Stimulated activated CD4-positive, alpha-beta T cell treated with anti-CD3 and anti-CD28 coated beads, TNF-alpha, amount 100 ng/mL, for 1 hour (primary cell): ENCODE data around the gene RTN4.

Experiments used
- DNase-seq, 3 donors: peaks; one replicate each; pipeline ENCODE4 v3.0.0-alpha.2; 2020; ENCODE audit warnings: low read depth in 3 of 3, low spot score in 1 of 3

Gene RTN4

GRCh38 chr2:54927085-54927750 is 123.0 kb downstream of the RTN4 start:
- no peak for DNase-seq

GRCh38 chr2:54925022-54925421 is 125.2 kb downstream of the RTN4 start:
- DNase-seq: no peak

GRCh38 chr2:54924121-54924520 is 126.1 kb downstream of the RTN4 start:
- DNase-seq: no peak
